ENCODE measurements around the gene CLEC9A.
A peak's percentile ranks its signal among the peaks of the same experiment; 100 is the strongest.

CLEC9A gene

GRCh38 chr12:10086387-10086786 lies 55.9 kb downstream of the CLEC9A start:
- peaks cover 5% of the 10 kb centered on the region for H3K9me3 ChIP-seq (ENCODE audit: control insufficient read depth, low read length)

GRCh38 chr12:10088031-10088430 lies 57.5 kb downstream of the CLEC9A start:
- no peaks in the 10 kb centered on the region for H3K36me3 ChIP-seq (ENCODE audit: control insufficient read depth, insufficient read depth, low read length)
- H3K4me3 ChIP-seq (ENCODE audit: extremely low read depth, insufficient read depth, low read length, poor library complexity, severe bottlenecking) = no peak overlapping the region
- no peaks in the 10 kb centered on the region for H3K4me1 ChIP-seq (ENCODE audit: control insufficient read depth, insufficient read depth, low read length, poor library complexity, severe bottlenecking)
- H3K27ac ChIP-seq (ENCODE audit: low read depth, low read length, severe bottlenecking) = no peak overlapping the region
- H3K9me3 ChIP-seq (ENCODE audit: control insufficient read depth, low read length) = peaks cover 5% of the 10 kb centered on the region

More at GRCh38 chr12:10086387-10086786, 55.9 kb downstream of the CLEC9A start:
- Histone ChIP-seq H3K27ac (ENCODE audit: low read depth, low read length, severe bottlenecking) (no peak overlapping the region), H3K36me3 (ENCODE audit: control insufficient read depth, insufficient read depth, low read length) (no peaks in the 10 kb centered on the region), H3K4me3 (ENCODE audit: extremely low read depth, insufficient read depth, low read length, poor library complexity, severe bottlenecking) (no peak overlapping the region), H3K4me1 (ENCODE audit: control insufficient read depth, insufficient read depth, low read length, poor library complexity, severe bottlenecking) (no peaks in the 10 kb centered on the region)
- WGBS, 2 experiments (ENCODE audit: insufficient coverage in 2 of 2) = no CpG with 5 or more reads among the region's 3 CpGs

- H3K9me3 ChIP-seq (ENCODE audit: control insufficient read depth, low read length) = peaks cover 3% of the 10 kb centered on the region
- WGBS, 2 experiments (ENCODE audit: insufficient coverage in 2 of 2) = 68 to 90% methylated on average over 2 to 5 of the region's 8 CpGs
- H3K4me3 ChIP-seq (ENCODE audit: extremely low read depth, insufficient read depth, low read length, poor library complexity, severe bottlenecking) = no peak overlapping the region
- H3K27ac ChIP-seq (ENCODE audit: low read depth, low read length, severe bottlenecking) = no peak overlapping the region
- no peaks in the 10 kb centered on the region for H3K4me1 ChIP-seq (ENCODE audit: control insufficient read depth, insufficient read depth, low read length, poor library complexity, severe bottlenecking)
- no peaks in the 10 kb centered on the region for H3K36me3 ChIP-seq (ENCODE audit: control insufficient read depth, insufficient read depth, low read length)
Observed at GRCh38 chr12:10088955-10089900, 58.7 kb downstream of the CLEC9A start.

GRCh38 chr12:10094646-10095395 lies 64.3 kb downstream of the CLEC9A start:
- peaks cover 6% of the 10 kb centered on the region for H3K4me1 ChIP-seq (ENCODE audit: control insufficient read depth, insufficient read depth, low read length, poor library complexity, severe bottlenecking)
- H3K36me3 ChIP-seq (ENCODE audit: control insufficient read depth, insufficient read depth, low read length) = no peaks in the 10 kb centered on the region
- no peak overlapping the region for H3K4me3 ChIP-seq (ENCODE audit: extremely low read depth, insufficient read depth, low read length, poor library complexity, severe bottlenecking)
- H3K9me3 ChIP-seq (ENCODE audit: control insufficient read depth, low read length) = no peaks in the 10 kb centered on the region
- no peak overlapping the region for H3K27ac ChIP-seq (ENCODE audit: low read depth, low read length, severe bottlenecking)
- 76 to 95% methylated on average over 2 to 3 of the region's 4 CpGs for WGBS, 2 experiments (ENCODE audit: insufficient coverage in 2 of 2)

GRCh38 chr12:10095971-10096370 lies 65.5 kb downstream of the CLEC9A start:
- Histone ChIP-seq H3K4me1 (ENCODE audit: control insufficient read depth, insufficient read depth, low read length, poor library complexity, severe bottlenecking) (peaks cover 6% of the 10 kb centered on the region), H3K4me3 (ENCODE audit: extremely low read depth, insufficient read depth, low read length, poor library complexity, severe bottlenecking) (no peak overlapping the region), H3K36me3 (ENCODE audit: control insufficient read depth, insufficient read depth, low read length) (no peaks in the 10 kb centered on the region), H3K27ac (ENCODE audit: low read depth, low read length, severe bottlenecking) (no peak overlapping the region), H3K9me3 (ENCODE audit: control insufficient read depth, low read length) (no peaks in the 10 kb centered on the region)
- 94 to 100% methylated on average over 3 of the region's 3 CpGs for WGBS, 2 experiments (ENCODE audit: insufficient coverage in 2 of 2)

GRCh38 chr12:10097521-10097920 lies 67.0 kb downstream of the CLEC9A start:
- no peaks in the 10 kb centered on the region for H3K9me3 ChIP-seq (ENCODE audit: control insufficient read depth, low read length)
- H3K36me3 ChIP-seq (ENCODE audit: control insufficient read depth, insufficient read depth, low read length) = no peaks in the 10 kb centered on the region
- H3K4me1 ChIP-seq (ENCODE audit: control insufficient read depth, insufficient read depth, low read length, poor library complexity, severe bottlenecking) = peaks cover 6% of the 10 kb centered on the region
- WGBS, 2 experiments (ENCODE audit: insufficient coverage in 2 of 2) = 50 to 80% methylated on average over 1 to 2 of the region's 3 CpGs
- H3K27ac ChIP-seq (ENCODE audit: low read depth, low read length, severe bottlenecking) = no peak overlapping the region
- H3K4me3 ChIP-seq (ENCODE audit: extremely low read depth, insufficient read depth, low read length, poor library complexity, severe bottlenecking) = no peak overlapping the region

- peaks cover 4% of the 10 kb centered on the region for H3K9me3 ChIP-seq (ENCODE audit: control insufficient read depth, low read length)
- peak within 1 kb of the TSS; percentile 10 for H3K27ac ChIP-seq (ENCODE audit: low read depth, low read length, severe bottlenecking)
- H3K4me1 ChIP-seq (ENCODE audit: control insufficient read depth, insufficient read depth, low read length, poor library complexity, severe bottlenecking) = peaks cover 6% of the 10 kb centered on the region
- no peaks in the 10 kb centered on the region for H3K36me3 ChIP-seq (ENCODE audit: control insufficient read depth, insufficient read depth, low read length)
- 39 to 52% methylated on average over 9 of the region's 10 CpGs for WGBS, 2 experiments (ENCODE audit: insufficient coverage in 2 of 2)
- no peak within 1 kb of the TSS for H3K4me3 ChIP-seq (ENCODE audit: extremely low read depth, insufficient read depth, low read length, poor library complexity, severe bottlenecking)
Observed at GRCh38 chr12:10098791-10099190, 68.3 kb downstream of the CLEC9A start, which contains the start of gene CLEC1A. Gene CLEC1A (minus strand): TSS chr12:10098985. CDS start chr12:10098922, 63 bp downstream.

- WGBS, 2 experiments (ENCODE audit: insufficient coverage in 2 of 2) = 56 to 80% methylated on average over 3 of the region's 5 CpGs
- H3K27ac ChIP-seq (ENCODE audit: low read depth, low read length, severe bottlenecking) = peak overlapping the region; percentile 3
Observed at GRCh38 chr12:10101042-10101579, 70.6 kb downstream of the CLEC9A start.

GRCh38 chr12:10101648-10102220 lies 71.3 kb downstream of the CLEC9A start:
- no peak overlapping the region for H3K4me3 ChIP-seq (ENCODE audit: extremely low read depth, insufficient read depth, low read length, poor library complexity, severe bottlenecking)
- 83% methylated on average over 1 of the region's 1 CpG; no CpG with 5 or more reads in 1 of the 2 experiments for WGBS, 2 experiments (ENCODE audit: insufficient coverage in 2 of 2)
- peaks cover 6% of the 10 kb centered on the region for H3K9me3 ChIP-seq (ENCODE audit: control insufficient read depth, low read length)
- H3K4me1 ChIP-seq (ENCODE audit: control insufficient read depth, insufficient read depth, low read length, poor library complexity, severe bottlenecking) = peaks cover 6% of the 10 kb centered on the region
- no peaks in the 10 kb centered on the region for H3K36me3 ChIP-seq (ENCODE audit: control insufficient read depth, insufficient read depth, low read length)
- H3K27ac ChIP-seq (ENCODE audit: low read depth, low read length, severe bottlenecking) = no peak overlapping the region

More at GRCh38 chr12:10101042-10101579, 70.6 kb downstream of the CLEC9A start:
- Histone ChIP-seq H3K4me1 (ENCODE audit: control insufficient read depth, insufficient read depth, low read length, poor library complexity, severe bottlenecking) (peaks cover 6% of the 10 kb centered on the region), H3K36me3 (ENCODE audit: control insufficient read depth, insufficient read depth, low read length) (no peaks in the 10 kb centered on the region), H3K4me3 (ENCODE audit: extremely low read depth, insufficient read depth, low read length, poor library complexity, severe bottlenecking) (no peak overlapping the region), H3K9me3 (ENCODE audit: control insufficient read depth, low read length) (peaks cover 6% of the 10 kb centered on the region)

- no peaks in the 10 kb centered on the region for H3K36me3 ChIP-seq (ENCODE audit: control insufficient read depth, insufficient read depth, low read length)
- 100% methylated on average over 1 of the region's 2 CpGs for WGBS, 2 experiments (ENCODE audit: insufficient coverage in 2 of 2)
- no peak overlapping the region for H3K4me3 ChIP-seq (ENCODE audit: extremely low read depth, insufficient read depth, low read length, poor library complexity, severe bottlenecking)
- H3K9me3 ChIP-seq (ENCODE audit: control insufficient read depth, low read length) = peaks cover 6% of the 10 kb centered on the region
- H3K4me1 ChIP-seq (ENCODE audit: control insufficient read depth, insufficient read depth, low read length, poor library complexity, severe bottlenecking) = peaks cover 6% of the 10 kb centered on the region
- no peak overlapping the region for H3K27ac ChIP-seq (ENCODE audit: low read depth, low read length, severe bottlenecking)
Observed at GRCh38 chr12:10102322-10102721, 71.8 kb downstream of the CLEC9A start.
